GM10248 (cell line): ENCODE measurements around the gene P4HA2.

Experiments
- CTCF ChIA-PET: fragments of 300-600 bp; sonication (Branson Sonifier 250); formaldehyde crosslinking; extraction: SDS; loops from one replicate; lab custom pipeline; 2021; ENCODE audit warnings: antibody characterized with exemption; lab: Yijun Ruan, JAX
- POLR2A ChIA-PET: fragments of 350-650 bp; sonication (Branson Sonifier 250); formaldehyde crosslinking; extraction: SDS; loops from one replicate; lab custom pipeline; 2020; ENCODE audit warnings: antibody characterized with exemption; lab: Yijun Ruan, JAX
- DNase-seq: peaks from one replicate; pipeline ENCODE4 v3.0.0; 2012; ENCODE audit errors: extremely low spot score
- CTCF ChIP-seq: IDR thresholded peaks from 2 replicates; pipeline ENCODE4 v1.5.1; 2012; ENCODE audit warnings: mild to moderate bottlenecking, low read depth; ENCODE audit errors: extremely low read depth, missing control alignments, control extremely low read depth

Gene P4HA2

DNA sequence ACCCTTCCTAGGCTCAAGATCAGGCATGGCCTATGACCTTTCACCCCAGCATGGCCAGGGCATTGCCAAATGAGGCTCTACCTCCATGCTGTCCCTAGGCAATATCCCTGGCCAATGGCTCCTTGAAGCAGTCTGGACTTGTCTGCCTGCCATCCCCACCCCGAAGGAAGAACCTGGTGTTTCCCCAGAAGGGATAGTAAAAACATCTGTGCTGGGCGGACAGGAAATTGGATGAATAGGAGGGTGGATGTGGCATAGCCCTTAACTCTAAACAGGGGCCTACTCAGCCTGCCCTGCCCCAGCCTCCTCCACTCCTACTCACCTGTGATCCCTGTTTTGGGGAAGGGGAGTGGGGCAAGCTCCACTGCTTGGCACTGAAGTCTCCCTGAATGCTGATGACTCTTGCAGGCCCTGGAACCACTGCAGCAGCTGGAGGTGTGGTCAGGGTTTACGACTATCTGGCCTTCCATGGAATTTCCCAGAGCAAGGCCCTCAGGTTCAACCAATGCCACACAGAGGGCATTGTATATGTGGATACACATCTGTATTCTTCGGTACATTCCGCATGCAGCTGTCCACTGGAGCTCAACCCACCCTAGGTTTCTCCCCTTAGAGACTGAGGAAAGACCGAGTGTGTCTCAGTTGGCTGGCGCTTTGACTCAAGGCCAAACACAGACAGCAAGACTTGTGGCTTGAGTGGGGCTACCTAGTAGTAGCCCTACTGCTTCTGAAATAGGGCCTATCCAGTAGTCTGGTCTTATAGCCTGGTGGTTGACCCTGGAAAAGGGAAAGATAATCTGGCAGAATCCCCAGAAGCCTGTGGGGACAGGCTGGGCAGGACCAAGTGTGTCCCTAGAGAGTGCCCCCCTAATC is 6.4 kb upstream of the P4HA2 start:
- ChIA-PET CTCF (interaction anchor here (0.8 to 7.8 kb wide), 6 partner anchors 15 to 59 kb away, joined by 3 to 78 read pairs (median 4); partner anchors contain the start of gene SLC22A4), POLR2A (interaction anchor here (1.2 kb wide), 1 partner anchor 172 kb away, joined by 4 read pairs; no protein-coding TSS in a partner anchor)
- DNase-seq = no peak
- TF ChIP-seq CTCF = no peak

DNA sequence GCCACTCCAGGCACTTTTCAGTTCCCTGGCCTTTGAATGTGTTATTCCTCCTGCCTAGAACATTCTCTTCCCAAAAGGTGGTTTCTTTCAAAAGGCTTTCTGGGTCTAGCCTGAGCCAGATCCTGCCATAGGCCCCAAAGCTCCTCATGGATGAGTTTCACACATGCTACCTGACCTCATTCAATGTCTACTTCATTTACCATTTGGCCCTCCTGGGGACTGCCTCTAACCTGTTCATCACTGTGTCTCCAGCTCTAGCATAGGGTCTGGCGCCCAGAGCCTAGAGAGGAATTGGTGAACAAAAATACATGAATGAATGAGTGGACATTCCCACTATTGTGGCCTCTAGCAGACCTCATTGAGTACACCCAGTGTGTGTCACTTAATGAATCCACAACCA is 5.4 kb upstream of the P4HA2 start:
- TF ChIP-seq CTCF = no peak
- no peak for DNase-seq
- CTCF ChIA-PET = interaction anchor here (7.8 kb wide), 1 partner anchor 24 kb away, joined by 78 read pairs; no protein-coding TSS in a partner anchor
- POLR2A ChIA-PET = no interaction called here

DNA sequence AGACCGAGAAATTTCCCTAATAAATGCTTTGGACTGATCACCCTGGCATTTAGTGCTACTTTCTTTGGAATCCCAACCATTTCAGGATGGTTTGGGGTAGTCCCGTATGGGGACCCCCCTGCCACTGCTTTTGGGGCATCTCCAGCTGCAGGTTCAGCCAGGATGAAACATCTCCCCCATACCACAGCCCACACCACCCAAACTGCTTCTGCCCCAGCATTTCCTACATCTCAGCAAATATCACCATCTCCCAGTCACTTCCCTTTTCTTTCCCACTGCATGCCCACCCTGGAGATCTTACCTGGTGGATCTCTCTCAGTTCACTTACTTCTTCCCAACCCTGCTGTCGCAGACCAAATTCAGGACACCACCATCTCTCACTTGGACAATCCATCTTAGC is 4.8 kb upstream of the P4HA2 start:
- ChIA-PET CTCF (interaction anchor here (7.8 kb wide), 1 partner anchor 23 kb away, joined by 78 read pairs; no protein-coding TSS in a partner anchor), POLR2A (no interaction called here)
- TF ChIP-seq CTCF = no peak
- no peak for DNase-seq

DNA sequence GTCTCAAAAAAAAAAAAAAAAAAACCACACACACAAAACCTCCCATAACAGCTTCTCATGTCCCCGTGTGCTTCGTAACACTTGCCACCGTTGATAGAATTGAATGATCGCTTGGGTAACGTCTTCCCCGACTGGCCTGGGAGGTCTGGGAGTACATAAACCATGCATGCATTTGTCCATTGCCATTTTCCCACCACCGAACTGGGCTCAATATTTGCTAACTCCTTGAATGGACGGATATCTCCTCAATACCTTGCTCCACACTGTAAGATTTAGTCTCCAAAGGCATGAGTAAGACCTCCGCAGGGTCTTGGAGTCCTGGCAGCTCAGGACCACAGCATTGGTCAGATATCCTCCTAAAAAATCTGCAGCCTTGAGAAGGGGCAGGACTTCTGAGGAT is 3.2 kb upstream of the P4HA2 start:
- CTCF ChIA-PET = interaction anchor here (1.0 to 8.5 kb wide), 2 partner anchors 8 to 16 kb away, joined by 3 to 124 read pairs; no protein-coding TSS in a partner anchor
- no peak for TF ChIP-seq CTCF
- no peak for DNase-seq
- POLR2A ChIA-PET = no interaction called here

DNA sequence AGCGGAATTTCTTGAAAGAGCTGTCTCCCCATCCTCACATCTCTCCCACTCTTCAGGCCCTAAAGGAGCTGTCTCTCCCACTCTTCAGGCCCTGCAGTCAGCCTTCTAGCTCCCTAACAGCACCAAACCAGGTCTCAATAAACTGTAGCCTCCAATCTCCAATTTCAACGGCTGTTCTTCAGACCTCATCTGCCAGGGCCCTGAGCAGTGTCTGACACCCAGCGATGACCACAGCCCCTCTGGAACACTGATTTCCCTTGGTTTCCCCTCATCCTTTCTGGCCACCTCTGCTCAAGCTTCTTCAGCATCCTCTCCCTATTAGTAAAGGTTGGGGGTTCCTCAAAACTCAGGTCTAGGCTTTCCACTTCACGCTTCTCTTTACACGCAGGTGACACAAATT is 1.6 kb upstream of the P4HA2 start:
- ChIA-PET POLR2A (interaction anchor here (0.8 kb wide), 1 partner anchor 9 kb away, joined by 3 read pairs; no protein-coding TSS in a partner anchor), CTCF (interaction anchor here (1.0 to 8.5 kb wide), 5 partner anchors 10 to 271 kb away, joined by 3 to 124 read pairs (median 5); no protein-coding TSS in a partner anchor)
- no peak for DNase-seq
- TF ChIP-seq CTCF = no peak

GRCh38 chr5:132228241-132229035 is 785 bp upstream of the P4HA2 start:
- no peak for DNase-seq
- CTCF ChIA-PET = interaction anchor here (1.0 to 8.5 kb wide), 17 partner anchors 7 to 272 kb away, joined by 3 to 124 read pairs (median 5); no protein-coding TSS in a partner anchor
- TF ChIP-seq CTCF = no peak
- POLR2A ChIA-PET = interaction anchor here (0.6 to 1.2 kb wide), 4 partner anchors 10 to 976 kb away, joined by 3 to 6 read pairs (median 3); no protein-coding TSS in a partner anchor
